ENCODE data around the gene NPR1.
"Not testable (repeated sequence)": the region's sequence is repeated elsewhere in the genome, so short reads cannot be mapped to it uniquely, and the experiment has no call there.

The NPR1 gene

GRCh38 chr1:153648000-153648643 lies 30.4 kb upstream of the NPR1 start:
- no peak overlapping the region for H3K4me3 ChIP-seq (ENCODE audit: low read depth, low read length)
- no peak for DNase-seq (ENCODE audit: low read depth)

- no peak overlapping the region for H3K4me3 ChIP-seq (ENCODE audit: low read depth, low read length)
- DNase-seq (ENCODE audit: low read depth), result no peak
Measured at GRCh38 chr1:153649137-153649862, 29.2 kb upstream of the NPR1 start.

- no peak overlapping the region for H3K4me3 ChIP-seq (ENCODE audit: low read depth, low read length)
- no peak for DNase-seq (ENCODE audit: low read depth)
Measured at GRCh38 chr1:153649863-153650235, 28.6 kb upstream of the NPR1 start.

GRCh38 chr1:153651771-153652170 lies 26.7 kb upstream of the NPR1 start:
- no peak for DNase-seq (ENCODE audit: low read depth)
- no peak overlapping the region for H3K4me3 ChIP-seq (ENCODE audit: low read depth, low read length)

GRCh38 chr1:153652805-153653500 lies 25.5 kb upstream of the NPR1 start:
- no peak for DNase-seq (ENCODE audit: low read depth)
- H3K4me3 ChIP-seq (ENCODE audit: low read depth, low read length), result no peak overlapping the region

- no peak overlapping the region for H3K4me3 ChIP-seq (ENCODE audit: low read depth, low read length)
- no peak for DNase-seq (ENCODE audit: low read depth)
Measured at GRCh38 chr1:153655333-153655732, 23.2 kb upstream of the NPR1 start.

GRCh38 chr1:153658400-153659174 lies 19.9 kb upstream of the NPR1 start, which contains the start of gene SNAPIN:
TSS of gene SNAPIN (plus strand) at chr1:153658703. CDS start at chr1:153658744, 41 bp downstream.
- peak within 1 kb of the TSS; percentile 76 for H3K4me3 ChIP-seq (ENCODE audit: low read depth, low read length)
- DNase-seq (ENCODE audit: low read depth), result peak; percentile 51

GRCh38 chr1:153659175-153659534 lies 19.3 kb upstream of the NPR1 start:
- peak overlapping the region; percentile 76 for H3K4me3 ChIP-seq (ENCODE audit: low read depth, low read length)
- DNase-seq (ENCODE audit: low read depth), result no peak

- H3K4me3 ChIP-seq (ENCODE audit: low read depth, low read length), result peak overlapping the region; percentile 76
- DNase-seq (ENCODE audit: low read depth), result no peak
Measured at GRCh38 chr1:153659656-153660055, 18.8 kb upstream of the NPR1 start.

- no peak for DNase-seq (ENCODE audit: low read depth)
- H3K4me3 ChIP-seq (ENCODE audit: low read depth, low read length), result no peak overlapping the region
Measured at GRCh38 chr1:153661111-153661708, 17.3 kb upstream of the NPR1 start.

GRCh38 chr1:153662269-153662668 lies 16.2 kb upstream of the NPR1 start:
- no peak overlapping the region for H3K4me3 ChIP-seq (ENCODE audit: low read depth, low read length)
- DNase-seq (ENCODE audit: low read depth), result no peak

GRCh38 chr1:153663211-153663610 lies 15.3 kb upstream of the NPR1 start:
- no peak for DNase-seq (ENCODE audit: low read depth)
- H3K4me3 ChIP-seq (ENCODE audit: low read depth, low read length), result no peak overlapping the region

- no peak overlapping the region for H3K4me3 ChIP-seq (ENCODE audit: low read depth, low read length)
- no peak for DNase-seq (ENCODE audit: low read depth)
Measured at GRCh38 chr1:153667439-153667838, 11.0 kb upstream of the NPR1 start.

GRCh38 chr1:153668672-153669071 lies 9.8 kb upstream of the NPR1 start:
- not testable (repeated sequence) for H3K4me3 ChIP-seq (ENCODE audit: low read depth, low read length); DNase-seq (ENCODE audit: low read depth)

GRCh38 chr1:153669606-153670005 lies 8.9 kb upstream of the NPR1 start:
- no peak for DNase-seq (ENCODE audit: low read depth)
- peak overlapping the region; percentile 80 for H3K4me3 ChIP-seq (ENCODE audit: low read depth, low read length)

GRCh38 chr1:153670257-153670858 lies 8.1 kb upstream of the NPR1 start:
- DNase-seq (ENCODE audit: low read depth), result no peak
- peak overlapping the region; percentile 80 for H3K4me3 ChIP-seq (ENCODE audit: low read depth, low read length)

- peak; percentile 99 for DNase-seq (ENCODE audit: low read depth)
Measured at GRCh38 chr1:153670859-153671627, 7.4 kb upstream of the NPR1 start, which contains the start of gene ILF2. TSS of gene ILF2 (minus strand) at chr1:153670993. CDS start at chr1:153670922, 71 bp downstream.

GRCh38 chr1:153671628-153672353 lies 6.7 kb upstream of the NPR1 start:
- H3K4me3 ChIP-seq (ENCODE audit: low read depth, low read length), result peak overlapping the region; percentile 52
- not testable (repeated sequence) for DNase-seq (ENCODE audit: low read depth)

More at GRCh38 chr1:153670859-153671627, 7.4 kb upstream of the NPR1 start, which contains the start of gene ILF2:
- H3K4me3 ChIP-seq (ENCODE audit: low read depth, low read length), result peak within 1 kb of the TSS; percentile 80
